ENCODE results near the gene ANKRD62.

ANKRD62 gene

GRCh38 chr18:12093520-12094257 is at the start of gene ANKRD62:
TSS of gene ANKRD62 (plus strand) at chr18:12093843. CDS start at chr18:12094018, 175 bp downstream.
- no peak for DNase-seq (ENCODE audit: low read depth)

- no peak for DNase-seq (ENCODE audit: low read depth)
Measured at GRCh38 chr18:12044591-12044990, 49.1 kb upstream of the ANKRD62 start.

- DNase-seq (ENCODE audit: low read depth), result no peak
Measured at GRCh38 chr18:12046046-12046750, 47.4 kb upstream of the ANKRD62 start.

GRCh38 chr18:12046751-12047335 is 46.8 kb upstream of the ANKRD62 start:
- DNase-seq (ENCODE audit: low read depth), result no peak

GRCh38 chr18:12048010-12048826 is 45.4 kb upstream of the ANKRD62 start:
- no peak for DNase-seq (ENCODE audit: low read depth)

- no peak for DNase-seq (ENCODE audit: low read depth)
Measured at GRCh38 chr18:12048827-12049175, 44.8 kb upstream of the ANKRD62 start.

GRCh38 chr18:12049978-12050811 is 43.4 kb upstream of the ANKRD62 start:
- DNase-seq (ENCODE audit: low read depth), result no peak

- no peak for DNase-seq (ENCODE audit: low read depth)
Measured at GRCh38 chr18:12052866-12053265, 40.8 kb upstream of the ANKRD62 start.

- no peak for DNase-seq (ENCODE audit: low read depth)
Measured at GRCh38 chr18:12053289-12053688, 40.4 kb upstream of the ANKRD62 start.

GRCh38 chr18:12056034-12056883 is 37.4 kb upstream of the ANKRD62 start:
- DNase-seq (ENCODE audit: low read depth), result no peak

GRCh38 chr18:12056884-12057402 is 36.7 kb upstream of the ANKRD62 start:
- DNase-seq (ENCODE audit: low read depth), result no peak

- no peak for DNase-seq (ENCODE audit: low read depth)
Measured at GRCh38 chr18:12057419-12058039, 36.1 kb upstream of the ANKRD62 start.

- no peak for DNase-seq (ENCODE audit: low read depth)
Measured at GRCh38 chr18:12059334-12060181, 34.1 kb upstream of the ANKRD62 start.

GRCh38 chr18:12060182-12060870 is 33.3 kb upstream of the ANKRD62 start:
- no peak for DNase-seq (ENCODE audit: low read depth)

- no peak for DNase-seq (ENCODE audit: low read depth)
Measured at GRCh38 chr18:12061685-12062084, 32.0 kb upstream of the ANKRD62 start.

GRCh38 chr18:12062974-12063373 is 30.7 kb upstream of the ANKRD62 start:
- no peak for DNase-seq (ENCODE audit: low read depth)

GRCh38 chr18:12064086-12064763 is 29.4 kb upstream of the ANKRD62 start:
- no peak for DNase-seq (ENCODE audit: low read depth)

- no peak for DNase-seq (ENCODE audit: low read depth)
Measured at GRCh38 chr18:12065397-12065796, 28.2 kb upstream of the ANKRD62 start.
